ENCODE data around the gene DLGAP4.

The DLGAP4 gene

GRCh38 chr20:36264426-36265246 is 41.5 kb upstream of the DLGAP4 start:
- no peak for DNase-seq (ENCODE audit: extremely low read depth, insufficient read length)
- no peak for TF ChIP-seq CTCF (IDR thresholded peaks at IDR 0.05; ENCODE audit: insufficient read depth, low read length, poor library complexity, severe bottlenecking)
- H3K27me3 ChIP-seq (replicated peaks; ENCODE audit: control insufficient read depth, insufficient read depth, low read length), result no peaks in the 10 kb centered on the region; the same call in none of the 2 replicates
- H3K4me3 ChIP-seq (replicated peaks; ENCODE audit: low read depth, low read length), result no peak overlapping the region
- no peaks in the 10 kb centered on the region for H3K36me3 ChIP-seq (ENCODE audit: control insufficient read depth, insufficient read depth, low read length)

- H3K36me3 ChIP-seq (ENCODE audit: control insufficient read depth, insufficient read depth, low read length), result no peaks in the 10 kb centered on the region
- H3K27me3 ChIP-seq (replicated peaks; ENCODE audit: control insufficient read depth, insufficient read depth, low read length), result no peaks in the 10 kb centered on the region; the same call in none of the 2 replicates
- no peak overlapping the region for H3K4me3 ChIP-seq (replicated peaks; ENCODE audit: low read depth, low read length)
- no peak for TF ChIP-seq CTCF (IDR thresholded peaks at IDR 0.05; ENCODE audit: insufficient read depth, low read length, poor library complexity, severe bottlenecking)
- no peak for DNase-seq (ENCODE audit: extremely low read depth, insufficient read length)
These were observed 40.0 kb upstream of the DLGAP4 start for GRCh38 chr20:36266189-36266588.

- no peak for TF ChIP-seq CTCF (IDR thresholded peaks at IDR 0.05; ENCODE audit: insufficient read depth, low read length, poor library complexity, severe bottlenecking)
- Histone ChIP-seq H3K36me3 (ENCODE audit: control insufficient read depth, insufficient read depth, low read length) (no peaks in the 10 kb centered on the region), H3K4me3 (replicated peaks; ENCODE audit: low read depth, low read length) (no peak overlapping the region), H3K27me3 (replicated peaks; ENCODE audit: control insufficient read depth, insufficient read depth, low read length) (no peaks in the 10 kb centered on the region; the same call in none of the 2 replicates)
- DNase-seq (ENCODE audit: extremely low read depth, insufficient read length), result no peak
These were observed 38.3 kb upstream of the DLGAP4 start for GRCh38 chr20:36267605-36268381.

GRCh38 chr20:36268440-36269342 is 37.4 kb upstream of the DLGAP4 start:
- no peaks in the 10 kb centered on the region for H3K36me3 ChIP-seq (ENCODE audit: control insufficient read depth, insufficient read depth, low read length)
- no peak for DNase-seq (ENCODE audit: extremely low read depth, insufficient read length)
- H3K4me3 ChIP-seq (replicated peaks; ENCODE audit: low read depth, low read length), result no peak overlapping the region
- H3K27me3 ChIP-seq (replicated peaks; ENCODE audit: control insufficient read depth, insufficient read depth, low read length), result no peaks in the 10 kb centered on the region; the same call in none of the 2 replicates
- TF ChIP-seq CTCF (IDR thresholded peaks at IDR 0.05; ENCODE audit: insufficient read depth, low read length, poor library complexity, severe bottlenecking), result no peak

GRCh38 chr20:36269507-36269906 is 36.6 kb upstream of the DLGAP4 start:
- TF ChIP-seq CTCF (IDR thresholded peaks at IDR 0.05; ENCODE audit: insufficient read depth, low read length, poor library complexity, severe bottlenecking), result no peak
- H3K4me3 ChIP-seq (replicated peaks; ENCODE audit: low read depth, low read length), result no peak overlapping the region
- H3K27me3 ChIP-seq (replicated peaks; ENCODE audit: control insufficient read depth, insufficient read depth, low read length), result no peaks in the 10 kb centered on the region; the same call in none of the 2 replicates
- no peak for DNase-seq (ENCODE audit: extremely low read depth, insufficient read length)
- no peaks in the 10 kb centered on the region for H3K36me3 ChIP-seq (ENCODE audit: control insufficient read depth, insufficient read depth, low read length)
